AG09319 (cell line): ENCODE results near the gene MAST4.

Experiments used
- DNase-seq: peaks from one replicate; pipeline ENCODE4 v3.0.0-alpha.2; 2010; ENCODE audit warnings: low read depth; ENCODE audit errors: extremely low read depth
- CTCF ChIP-seq: IDR thresholded peaks from 2 replicates; pipeline ENCODE4 v1.5.1; 2011; ENCODE audit warnings: low read depth, mild to moderate bottlenecking, inconsistent platforms, low read length, moderate library complexity

MAST4 gene

GRCh38 chr5:66850354-66851075, 254.3 kb downstream of the MAST4 start:
- TF ChIP-seq CTCF: no peak
- no peak for DNase-seq

DNA sequence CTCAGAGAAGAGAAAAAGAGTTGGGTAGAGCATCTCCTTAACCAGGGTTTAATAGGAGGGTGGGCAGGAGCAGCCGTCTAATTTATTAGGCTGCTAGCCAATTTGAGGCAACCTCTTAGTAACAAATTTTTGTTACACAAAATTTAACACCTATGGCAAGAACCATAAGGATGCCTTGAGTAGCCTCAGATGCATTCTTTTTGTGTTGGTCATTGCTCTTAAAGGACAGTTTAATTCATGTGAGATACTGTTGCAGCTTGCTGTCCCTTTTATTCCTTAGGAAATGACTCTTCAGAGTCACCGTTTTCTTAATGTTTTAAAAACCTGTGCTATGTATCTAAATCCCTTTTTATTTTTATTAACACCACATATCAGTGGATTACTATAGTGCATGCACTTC, 255.1 kb downstream of the MAST4 start:
- DNase-seq: no peak
- TF ChIP-seq CTCF: no peak

- DNase-seq: no peak
- no peak for TF ChIP-seq CTCF
These were observed 258.2 kb downstream of the MAST4 start for GRCh38 chr5:66854416-66854815.

DNA sequence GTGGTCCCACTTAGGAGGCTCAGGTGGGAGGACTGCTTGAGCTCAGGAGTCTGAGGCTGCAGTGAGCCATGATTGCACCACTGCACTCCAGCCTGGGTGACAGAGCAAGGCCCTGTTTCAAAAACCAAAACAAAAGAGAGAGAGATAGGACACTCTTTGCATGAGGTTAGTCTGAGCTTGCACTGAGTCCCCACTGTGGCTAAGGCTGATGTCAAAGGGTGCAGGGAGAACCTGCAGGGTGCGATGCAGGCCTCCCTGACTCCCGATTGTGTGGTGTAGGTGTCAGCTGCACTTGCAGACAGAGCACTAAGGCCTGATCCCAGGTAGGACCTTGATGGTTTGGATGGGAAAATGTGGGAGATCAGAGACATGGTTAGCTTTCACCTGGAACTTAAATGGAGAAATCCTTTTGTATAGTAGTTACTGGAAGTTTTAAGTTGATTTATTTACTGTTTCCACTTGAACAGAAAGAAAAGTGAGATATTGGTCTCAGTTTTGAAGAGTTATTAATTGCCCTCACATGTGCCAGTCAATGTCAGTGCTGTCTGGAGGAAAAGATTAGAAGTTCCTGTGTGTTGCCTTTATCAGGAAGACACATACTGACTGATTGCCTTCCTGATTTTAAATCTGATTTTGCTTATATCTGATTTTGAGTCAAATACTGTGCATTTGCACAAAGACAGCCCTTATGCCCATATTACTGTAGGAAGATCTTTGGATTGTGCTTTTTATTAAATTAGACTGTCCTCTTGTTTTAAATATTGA, 260.0 kb downstream of the MAST4 start:
- no peak for DNase-seq
- no peak for TF ChIP-seq CTCF

DNA sequence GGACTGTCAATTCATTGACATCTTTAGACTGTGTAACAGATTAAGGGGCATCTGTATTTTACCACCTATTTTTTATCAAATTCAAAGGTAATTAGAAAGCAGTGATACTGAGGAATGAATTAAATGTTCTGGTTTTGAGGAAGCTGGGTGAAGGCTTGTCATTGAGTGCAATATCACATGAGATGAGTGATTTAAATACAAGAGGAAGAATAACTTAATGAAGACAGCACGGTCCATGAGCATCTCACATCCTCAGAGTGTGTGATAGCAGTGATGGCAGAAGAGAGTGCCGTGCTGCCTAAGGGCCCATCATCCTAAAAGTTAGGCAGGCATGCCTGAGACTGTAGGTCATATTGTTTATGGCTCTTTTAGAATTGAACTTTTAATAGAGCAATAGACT, 263.3 kb downstream of the MAST4 start:
- no peak for TF ChIP-seq CTCF
- DNase-seq: no peak

DNA sequence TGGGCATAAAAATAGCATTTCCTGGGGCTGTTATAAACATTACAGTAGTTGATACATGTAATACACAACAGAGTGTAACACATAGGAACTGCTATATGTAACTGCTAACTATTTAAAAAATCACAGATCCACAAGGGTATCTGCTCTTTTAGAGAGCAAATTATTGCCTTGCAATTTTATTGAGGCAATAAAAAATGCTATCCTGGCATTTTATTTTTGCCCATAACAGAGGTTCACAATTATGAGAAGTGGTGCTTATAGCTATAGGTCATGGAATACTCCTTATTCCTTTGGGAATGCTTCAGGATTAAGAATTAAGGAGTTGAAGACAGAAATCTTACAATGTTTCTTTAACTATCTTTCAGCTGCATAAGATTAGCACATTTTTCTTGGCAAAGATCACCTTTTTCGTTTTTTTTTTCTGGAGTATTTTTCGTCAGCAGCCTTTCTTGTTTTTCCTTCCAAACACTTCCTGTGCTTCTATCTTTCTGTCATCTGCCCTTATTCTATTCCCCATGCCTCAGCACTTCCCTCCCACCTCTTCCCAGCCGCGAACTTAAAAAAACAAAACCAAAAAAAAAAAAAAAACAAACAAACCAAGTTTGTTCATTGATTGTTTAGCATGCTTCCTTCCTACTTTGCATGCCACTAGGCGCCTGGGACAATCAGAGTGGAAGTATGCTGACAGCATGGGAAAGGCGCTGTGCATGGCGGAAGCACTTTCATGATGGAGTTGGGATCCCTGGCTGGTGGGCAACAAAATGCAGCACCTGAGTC, 264.2 kb downstream of the MAST4 start:
- no peak for TF ChIP-seq CTCF

DNA sequence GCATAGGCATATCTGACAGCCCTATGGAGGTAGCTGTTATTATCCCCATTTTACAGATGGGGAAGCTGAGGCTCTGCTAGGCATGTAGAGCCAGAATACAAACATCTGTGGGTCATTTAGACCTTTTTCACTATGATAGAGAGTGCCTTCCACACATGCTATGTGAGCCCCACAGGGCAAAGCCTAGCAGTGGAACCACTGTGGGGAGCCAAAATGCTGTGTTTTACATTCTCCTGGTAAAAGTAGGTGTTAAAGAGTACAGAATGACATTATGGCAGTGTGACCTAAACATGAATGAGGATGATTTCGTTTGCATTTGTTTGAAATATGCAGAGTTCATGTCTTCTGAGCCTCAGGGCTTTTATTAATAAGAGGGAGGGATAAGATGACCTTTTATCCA, 265.2 kb downstream of the MAST4 start:
- DNase-seq: no peak
- no peak for TF ChIP-seq CTCF

More for the DNA sequence above, 264.2 kb downstream of the MAST4 start:
- DNase-seq: no peak
